ENCODE measurements around the gene ENO3.

DNA sequence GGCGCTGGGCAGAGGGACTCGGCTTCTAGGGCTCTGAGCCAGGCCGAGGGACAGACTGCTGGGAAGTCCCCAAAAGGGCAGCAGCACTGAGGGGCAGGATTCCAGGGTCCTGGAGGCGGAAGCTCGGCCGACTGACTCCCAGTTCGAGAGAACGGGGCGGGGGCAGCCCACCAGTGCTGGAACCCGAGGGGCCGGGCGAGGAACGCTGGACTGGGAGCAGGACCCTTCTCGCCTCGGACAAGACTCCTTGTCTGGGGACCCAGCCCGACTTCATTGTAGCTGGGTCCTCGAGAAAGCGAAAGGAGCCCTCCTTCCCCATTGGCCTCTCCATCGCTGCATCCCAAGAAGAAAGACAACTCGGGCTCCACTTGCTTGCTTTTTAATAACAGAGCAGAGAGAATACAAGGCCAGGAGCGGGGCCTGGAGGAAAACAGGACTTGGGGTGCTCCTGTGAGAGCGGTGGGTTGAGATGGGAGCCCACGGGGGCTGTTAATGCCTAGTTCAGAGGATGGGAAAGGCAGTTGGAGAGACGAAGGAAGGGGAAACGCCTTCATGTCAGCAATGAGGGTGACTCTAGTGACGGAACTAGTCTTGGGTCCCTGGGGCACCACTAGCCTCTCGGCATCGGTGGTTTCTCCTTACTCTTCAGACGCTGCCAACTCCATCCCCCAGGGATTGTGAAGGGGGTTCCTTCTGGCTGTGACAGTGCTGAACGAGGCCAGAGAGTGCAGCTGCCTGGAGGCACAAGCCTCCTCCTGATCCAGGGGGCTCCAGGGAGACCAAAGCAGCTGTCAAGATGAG is 37.0 kb downstream of the ENO3 start:
- TF ChIP-seq, protein P1, sequence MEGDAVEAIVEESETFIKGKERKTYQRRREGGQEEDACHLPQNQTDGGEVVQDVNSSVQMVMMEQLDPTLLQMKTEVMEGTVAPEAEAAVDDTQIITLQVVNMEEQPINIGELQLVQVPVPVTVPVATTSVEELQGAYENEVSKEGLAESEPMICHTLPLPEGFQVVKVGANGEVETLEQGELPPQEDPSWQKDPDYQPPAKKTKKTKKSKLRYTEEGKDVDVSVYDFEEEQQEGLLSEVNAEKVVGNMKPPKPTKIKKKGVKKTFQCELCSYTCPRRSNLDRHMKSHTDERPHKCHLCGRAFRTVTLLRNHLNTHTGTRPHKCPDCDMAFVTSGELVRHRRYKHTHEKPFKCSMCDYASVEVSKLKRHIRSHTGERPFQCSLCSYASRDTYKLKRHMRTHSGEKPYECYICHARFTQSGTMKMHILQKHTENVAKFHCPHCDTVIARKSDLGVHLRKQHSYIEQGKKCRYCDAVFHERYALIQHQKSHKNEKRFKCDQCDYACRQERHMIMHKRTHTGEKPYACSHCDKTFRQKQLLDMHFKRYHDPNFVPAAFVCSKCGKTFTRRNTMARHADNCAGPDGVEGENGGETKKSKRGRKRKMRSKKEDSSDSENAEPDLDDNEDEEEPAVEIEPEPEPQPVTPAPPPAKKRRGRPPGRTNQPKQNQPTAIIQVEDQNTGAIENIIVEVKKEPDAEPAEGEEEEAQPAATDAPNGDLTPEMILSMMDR (IDR thresholded peaks at IDR 0.05; ENCODE audit: low read depth, low read length, poor library complexity, severe bottlenecking): no peak
- no peak for TF ChIP-seq EZH2phosphoT487 (IDR thresholded peaks at IDR 0.05; ENCODE audit: borderline replicate concordance, low read length)
